Measurements from ENCODE around the gene PKIB. TPM values are rescaled to one million over a fixed set of nuclear protein-coding genes. Genes with fewer than 3 reads are reported as not detected.

PKIB gene
- total RNA-seq, 2 donors from 2014 or later: 63.4 to 113 TPM

DNA sequence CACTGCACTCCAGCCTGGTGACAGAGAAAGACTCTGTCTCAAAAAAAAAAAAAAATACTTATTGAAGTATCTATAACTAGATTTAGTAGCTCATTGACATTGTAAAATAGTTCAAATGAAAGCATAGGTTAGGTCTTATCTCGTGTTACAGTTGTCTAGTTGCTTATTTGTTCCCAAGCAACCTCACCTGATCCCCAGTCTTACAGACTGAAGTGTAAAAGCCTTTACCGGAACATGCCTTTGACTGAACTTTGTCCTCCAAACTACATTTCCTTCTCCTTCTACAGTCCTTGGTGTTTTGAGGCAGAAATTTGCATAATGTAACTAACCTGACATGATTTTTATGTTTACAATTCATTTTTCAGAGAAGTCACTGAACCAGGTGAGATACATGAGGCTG is 61.0 kb downstream of the PKIB start:
- TF ChIP-seq, protein P1, sequence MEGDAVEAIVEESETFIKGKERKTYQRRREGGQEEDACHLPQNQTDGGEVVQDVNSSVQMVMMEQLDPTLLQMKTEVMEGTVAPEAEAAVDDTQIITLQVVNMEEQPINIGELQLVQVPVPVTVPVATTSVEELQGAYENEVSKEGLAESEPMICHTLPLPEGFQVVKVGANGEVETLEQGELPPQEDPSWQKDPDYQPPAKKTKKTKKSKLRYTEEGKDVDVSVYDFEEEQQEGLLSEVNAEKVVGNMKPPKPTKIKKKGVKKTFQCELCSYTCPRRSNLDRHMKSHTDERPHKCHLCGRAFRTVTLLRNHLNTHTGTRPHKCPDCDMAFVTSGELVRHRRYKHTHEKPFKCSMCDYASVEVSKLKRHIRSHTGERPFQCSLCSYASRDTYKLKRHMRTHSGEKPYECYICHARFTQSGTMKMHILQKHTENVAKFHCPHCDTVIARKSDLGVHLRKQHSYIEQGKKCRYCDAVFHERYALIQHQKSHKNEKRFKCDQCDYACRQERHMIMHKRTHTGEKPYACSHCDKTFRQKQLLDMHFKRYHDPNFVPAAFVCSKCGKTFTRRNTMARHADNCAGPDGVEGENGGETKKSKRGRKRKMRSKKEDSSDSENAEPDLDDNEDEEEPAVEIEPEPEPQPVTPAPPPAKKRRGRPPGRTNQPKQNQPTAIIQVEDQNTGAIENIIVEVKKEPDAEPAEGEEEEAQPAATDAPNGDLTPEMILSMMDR (IDR thresholded peaks at IDR 0.05): no peak

DNA sequence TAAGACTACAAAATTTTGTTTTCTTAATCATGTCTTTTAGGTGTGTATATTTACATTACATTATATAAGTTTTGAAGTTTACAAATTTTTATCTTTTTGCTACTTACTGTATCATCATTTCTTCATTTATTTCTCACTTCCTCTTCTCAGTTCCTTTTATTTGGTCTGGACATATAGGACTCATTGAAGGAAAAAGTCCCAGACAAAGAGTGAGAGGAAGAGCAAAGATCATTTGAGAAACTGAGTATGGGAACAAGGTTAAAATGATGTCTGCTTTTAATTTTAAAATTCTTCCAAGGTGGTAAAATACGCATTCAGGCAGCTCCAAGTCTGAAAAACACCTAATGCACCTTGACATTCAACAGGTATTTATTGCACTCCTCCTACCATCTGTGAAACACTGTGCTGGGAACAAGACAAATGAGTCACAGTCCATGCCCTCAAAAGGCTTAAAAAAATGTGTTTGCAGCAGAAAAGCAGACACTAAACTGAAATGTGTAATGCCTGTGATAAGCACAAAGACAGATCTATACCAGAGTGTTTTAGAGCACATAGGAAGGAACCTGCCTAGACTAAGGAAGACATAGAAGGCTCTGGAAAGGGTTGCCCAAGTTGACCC is 63.2 kb downstream of the PKIB start:
- Histone ChIP-seq H3K27ac (peak overlapping the region; percentile 23), H3K36me3 (no peaks in the 10 kb centered on the region), H3K4me3 (no peak overlapping the region), H3K27me3 (no peaks in the 10 kb centered on the region), H3K9ac (ENCODE audit: low read depth in 2 of 2, low read length in 2 of 2) (no peak overlapping the region), H3K4me1 (no peaks in the 10 kb centered on the region), H3K9me3 (no peaks in the 10 kb centered on the region)
- no peak for DNase-seq
- intact Hi-C loops (cut with DNase I): no loop called here
- TF ChIP-seq, protein P1 (IDR thresholded peaks at IDR 0.05): no peak

More for the DNA sequence above, 61.0 kb downstream of the PKIB start:
- intact Hi-C loops (cut with DNase I): no loop called here
- H3K9ac ChIP-seq (ENCODE audit: low read depth in 2 of 2, low read length in 2 of 2): no peak overlapping the region
- H3K27me3 ChIP-seq: no peaks in the 10 kb centered on the region
- DNase-seq: no peak
- no peaks in the 10 kb centered on the region for H3K4me1 ChIP-seq
- no peak overlapping the region for H3K27ac ChIP-seq
- H3K4me3 ChIP-seq: no peak overlapping the region
- no peaks in the 10 kb centered on the region for H3K9me3 ChIP-seq
- no peaks in the 10 kb centered on the region for H3K36me3 ChIP-seq

DNA sequence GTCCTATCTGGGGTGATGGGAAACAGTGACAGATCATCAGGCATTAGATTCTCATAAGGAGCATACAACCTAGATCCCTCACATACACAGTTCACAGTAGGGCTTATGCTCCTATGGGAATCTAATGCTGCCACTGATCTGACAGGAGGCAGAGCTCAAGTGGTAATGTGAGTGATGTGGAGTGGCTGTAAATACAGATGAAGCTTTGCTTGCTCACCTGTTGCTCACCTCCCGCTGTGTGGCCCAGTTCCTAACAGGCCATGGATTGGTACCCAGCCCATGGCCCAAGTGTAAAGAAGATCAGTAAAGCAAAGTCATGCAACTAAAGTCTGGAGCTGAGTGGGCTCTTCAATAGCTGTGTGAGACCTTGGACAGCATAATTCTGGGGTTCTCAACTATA is 65.9 kb downstream of the PKIB start:
- no peaks in the 10 kb centered on the region for H3K9me3 ChIP-seq
- no peak for DNase-seq
- H3K4me1 ChIP-seq: no peaks in the 10 kb centered on the region
- H3K36me3 ChIP-seq: no peaks in the 10 kb centered on the region
- no peak overlapping the region for H3K9ac ChIP-seq (ENCODE audit: low read depth in 2 of 2, low read length in 2 of 2)
- H3K27me3 ChIP-seq: no peaks in the 10 kb centered on the region
- intact Hi-C loops (cut with DNase I): no loop called here
- H3K27ac ChIP-seq: no peak overlapping the region
- TF ChIP-seq, protein P1 (IDR thresholded peaks at IDR 0.05): no peak
- H3K4me3 ChIP-seq: no peak overlapping the region

DNA sequence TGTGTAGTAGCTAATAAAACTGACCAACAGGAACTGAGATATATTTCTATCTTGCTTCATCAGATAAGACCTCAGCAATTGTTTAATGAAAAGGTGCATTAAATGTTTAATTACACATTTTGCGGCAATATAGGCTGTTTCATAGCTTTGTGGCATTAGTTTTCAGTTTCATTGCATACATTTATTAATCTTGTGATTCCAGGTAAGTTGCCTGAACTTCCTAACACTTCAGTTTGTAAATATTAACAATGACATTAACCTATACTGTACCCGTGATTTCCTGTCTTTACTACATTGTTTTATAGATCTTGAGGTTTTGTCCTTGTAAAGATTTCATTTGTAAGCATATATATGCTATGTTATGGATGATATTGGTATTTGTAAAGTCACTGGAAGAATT is 66.5 kb downstream of the PKIB start:
- Histone ChIP-seq H3K27ac (no peak overlapping the region), H3K4me1 (no peaks in the 10 kb centered on the region), H3K9me3 (no peaks in the 10 kb centered on the region), H3K36me3 (no peaks in the 10 kb centered on the region), H3K4me3 (no peak overlapping the region), H3K9ac (ENCODE audit: low read depth in 2 of 2, low read length in 2 of 2) (no peak overlapping the region), H3K27me3 (no peaks in the 10 kb centered on the region)
- intact Hi-C loops (cut with DNase I): no loop called here
- TF ChIP-seq, protein P1 (IDR thresholded peaks at IDR 0.05): no peak
- no peak for DNase-seq

DNA sequence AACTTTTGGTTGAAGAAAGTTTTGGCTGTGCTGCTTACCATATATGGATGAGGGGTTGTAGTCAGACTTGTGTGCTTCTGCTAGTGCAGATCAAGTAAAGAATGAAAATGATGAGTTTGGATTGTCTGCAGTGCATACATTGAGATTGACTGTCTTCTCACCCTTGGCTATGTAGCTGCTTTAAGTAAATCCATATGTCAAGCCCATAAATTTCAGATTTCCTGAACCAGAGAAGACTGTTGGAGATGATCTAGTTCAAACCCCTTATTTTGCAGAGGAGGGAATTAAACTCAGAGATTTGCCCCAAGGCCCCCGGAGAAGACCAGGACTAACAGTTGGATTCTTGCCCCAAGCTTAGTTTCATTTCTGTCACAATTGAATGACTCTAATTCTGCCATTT is 67.2 kb downstream of the PKIB start:
- Histone ChIP-seq H3K27me3 (no peaks in the 10 kb centered on the region), H3K36me3 (no peaks in the 10 kb centered on the region), H3K4me1 (no peaks in the 10 kb centered on the region), H3K9me3 (no peaks in the 10 kb centered on the region), H3K4me3 (no peak overlapping the region), H3K27ac (no peak overlapping the region), H3K9ac (ENCODE audit: low read depth in 2 of 2, low read length in 2 of 2) (no peak overlapping the region)
- no peak for DNase-seq
- intact Hi-C loops (cut with DNase I): no loop called here
- TF ChIP-seq, protein P1 (IDR thresholded peaks at IDR 0.05): no peak
